ENCODE measurements around the gene LSAMP. TPM values are rescaled to one million over a fixed set of nuclear protein-coding genes. Genes with fewer than 3 reads are reported as not detected.

Gene LSAMP
- total RNA-seq, 3 donors from 2014 or later, result 0.78 to 39.8 (median 1.9) TPM

GRCh38 chr3:115999001-115999585 is 446.2 kb downstream of the LSAMP start:
- intact Hi-C loops (cut with DNase I, micrococcal nuclease), result no loop called here
- ATAC-seq (no peak), DNase-seq (no peak)
- H3K9me3 ChIP-seq, result no peaks in the 10 kb centered on the region
- no peaks in the 10 kb centered on the region for H3K4me1 ChIP-seq (ENCODE audit: low read depth)
- H3K36me3 ChIP-seq (ENCODE audit: low read depth), result no peaks in the 10 kb centered on the region
- H3K4me3 ChIP-seq, result no peak overlapping the region
- no peak for TF ChIP-seq CTCF (IDR thresholded peaks at IDR 0.05)

DNA sequence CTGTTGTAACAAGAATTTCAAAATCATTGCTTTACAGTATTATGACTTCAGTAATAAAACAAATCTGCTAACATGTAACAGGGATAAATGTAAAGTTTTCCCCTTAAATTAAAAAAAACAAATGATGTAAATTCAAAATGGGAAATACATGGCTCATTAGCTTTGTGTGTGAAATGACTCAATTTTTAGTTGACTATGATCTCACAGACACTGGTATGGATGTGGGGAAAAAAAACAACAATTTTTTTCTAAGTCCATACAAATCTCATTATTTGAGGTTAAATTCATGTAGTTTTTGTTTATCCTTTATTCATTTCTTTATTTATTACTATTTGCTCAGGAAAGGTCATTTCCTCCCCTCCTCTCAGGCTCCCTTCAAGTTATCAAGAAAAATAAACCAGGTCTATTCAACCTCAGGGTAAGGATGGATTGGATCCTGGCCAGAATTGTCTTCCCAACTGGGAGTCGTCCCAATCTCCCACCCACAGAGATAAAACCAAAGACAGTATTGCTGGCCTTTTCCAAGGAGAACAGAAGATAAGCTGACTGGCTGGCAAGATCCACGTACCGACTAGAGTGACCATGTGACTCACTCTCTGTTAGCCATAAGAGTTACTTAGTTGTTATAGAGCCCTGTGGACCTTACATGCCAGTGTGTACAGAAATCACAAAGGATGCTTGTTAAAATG is 448.7 kb downstream of the LSAMP start:
- no peak for TF ChIP-seq CTCF (IDR thresholded peaks at IDR 0.05)
- intact Hi-C loops (cut with DNase I, micrococcal nuclease), result no loop called here

GRCh38 chr3:115990669-115991068 is 454.6 kb downstream of the LSAMP start:
- intact Hi-C loops (cut with DNase I, micrococcal nuclease), result no loop called here

More for the DNA sequence above, 448.7 kb downstream of the LSAMP start:
- no peaks in the 10 kb centered on the region for H3K9me3 ChIP-seq
- DNase-seq, result no peak
- H3K36me3 ChIP-seq (ENCODE audit: low read depth), result no peaks in the 10 kb centered on the region
- H3K4me1 ChIP-seq (ENCODE audit: low read depth), result no peaks in the 10 kb centered on the region
- no peak overlapping the region for H3K4me3 ChIP-seq
- ATAC-seq, result no peak

DNA sequence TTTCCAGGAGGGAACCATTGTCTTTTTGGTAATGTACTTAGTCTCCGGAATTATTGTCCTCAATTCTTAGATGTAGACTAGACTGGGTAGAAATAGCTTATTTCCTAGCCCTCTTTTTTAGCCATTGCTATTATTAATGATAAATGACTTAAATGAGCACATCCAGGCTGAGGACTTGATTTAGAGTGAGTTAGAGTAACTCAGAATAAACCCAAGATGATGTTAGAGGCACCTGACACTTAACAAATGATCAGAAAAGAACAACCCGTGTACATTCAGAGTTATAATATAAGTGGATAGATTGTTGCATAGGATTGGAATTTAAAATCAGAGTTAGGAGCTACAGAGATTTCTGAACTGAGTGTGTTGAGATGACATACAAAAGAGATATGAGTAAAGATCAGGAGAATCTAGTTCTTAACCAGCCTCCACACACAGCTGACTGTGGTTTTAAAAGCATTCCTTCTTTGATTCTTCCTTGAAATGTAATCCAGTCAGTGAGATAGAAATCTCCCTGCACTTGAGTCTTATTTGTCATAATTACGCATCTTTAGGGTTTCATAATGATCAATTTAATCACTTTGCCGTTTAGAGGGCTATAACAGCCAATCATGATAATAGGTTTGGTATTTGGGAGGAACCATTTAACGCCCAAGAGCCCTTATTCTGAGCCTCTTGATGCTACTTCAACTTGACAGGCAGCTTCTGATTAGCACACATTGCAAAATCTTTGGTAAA is 455.4 kb downstream of the LSAMP start:
- DNase-seq, result no peak
- intact Hi-C loops (cut with DNase I, micrococcal nuclease), result no loop called here
- no peak for ATAC-seq
- no peaks in the 10 kb centered on the region for H3K4me1 ChIP-seq (ENCODE audit: low read depth)
- H3K4me3 ChIP-seq, result no peak overlapping the region
- no peaks in the 10 kb centered on the region for H3K36me3 ChIP-seq (ENCODE audit: low read depth)
- no peak for TF ChIP-seq CTCF (IDR thresholded peaks at IDR 0.05)
- H3K9me3 ChIP-seq, result no peaks in the 10 kb centered on the region

More at GRCh38 chr3:115990669-115991068, 454.6 kb downstream of the LSAMP start:
- no peaks in the 10 kb centered on the region for H3K9me3 ChIP-seq
- no peak overlapping the region for H3K4me3 ChIP-seq
- no peaks in the 10 kb centered on the region for H3K4me1 ChIP-seq (ENCODE audit: low read depth)
- ATAC-seq, result no peak
- TF ChIP-seq CTCF (IDR thresholded peaks at IDR 0.05), result no peak
- DNase-seq, result no peak
- no peaks in the 10 kb centered on the region for H3K36me3 ChIP-seq (ENCODE audit: low read depth)

GRCh38 chr3:115986555-115987207 is 458.6 kb downstream of the LSAMP start:
- ATAC-seq (no peak), DNase-seq (no peak)
- intact Hi-C loops (cut with DNase I, micrococcal nuclease), result no loop called here
- H3K9me3 ChIP-seq, result no peaks in the 10 kb centered on the region
- no peaks in the 10 kb centered on the region for H3K4me1 ChIP-seq (ENCODE audit: low read depth)
- TF ChIP-seq CTCF (IDR thresholded peaks at IDR 0.05), result no peak
- H3K36me3 ChIP-seq (ENCODE audit: low read depth), result no peaks in the 10 kb centered on the region
- no peak overlapping the region for H3K4me3 ChIP-seq
